ENCODE results near the gene MYMX.

MYMX gene

GRCh38 chr6:44253307-44254101 lies 36.8 kb downstream of the MYMX start:
- FAIRE-seq: no peak

GRCh38 chr6:44254191-44255104 lies 37.7 kb downstream of the MYMX start:
- FAIRE-seq: no peak

- FAIRE-seq: no peak
Observed at GRCh38 chr6:44255105-44255808, 38.5 kb downstream of the MYMX start.

- FAIRE-seq: no peak
Observed at GRCh38 chr6:44255871-44256774, 39.4 kb downstream of the MYMX start.

- no peak for FAIRE-seq
Observed at GRCh38 chr6:44256775-44257024, 40.0 kb downstream of the MYMX start.

- no peak for FAIRE-seq
Observed at GRCh38 chr6:44257025-44257752, 40.5 kb downstream of the MYMX start, which contains the start of gene SLC35B2. Gene SLC35B2 (minus strand): TSS chr6:44257528. CDS start chr6:44257410, 118 bp downstream.

- FAIRE-seq: no peak
Observed at GRCh38 chr6:44257753-44258324, 41.1 kb downstream of the MYMX start.

GRCh38 chr6:44258325-44258863 lies 41.7 kb downstream of the MYMX start:
- FAIRE-seq: no peak

GRCh38 chr6:44258921-44259320 lies 42.2 kb downstream of the MYMX start:
- FAIRE-seq: no peak

- FAIRE-seq: no peak
Observed at GRCh38 chr6:44260011-44260410, 43.3 kb downstream of the MYMX start.

GRCh38 chr6:44260451-44261297 lies 43.9 kb downstream of the MYMX start:
- no peak for FAIRE-seq

GRCh38 chr6:44261581-44261980 lies 44.9 kb downstream of the MYMX start:
- FAIRE-seq: no peak

- no peak for FAIRE-seq
Observed at GRCh38 chr6:44262467-44263353, 46.0 kb downstream of the MYMX start.

- FAIRE-seq: no peak
Observed at GRCh38 chr6:44263354-44264100, 46.8 kb downstream of the MYMX start.

GRCh38 chr6:44264154-44265006 lies 47.7 kb downstream of the MYMX start:
- no peak for FAIRE-seq

GRCh38 chr6:44265007-44265721 lies 48.4 kb downstream of the MYMX start, which contains the start of gene NFKBIE:
Gene NFKBIE (minus strand): TSS chr6:44265551. CDS start chr6:44265346, 205 bp downstream.
- FAIRE-seq: no peak

All from islet of Langerhans (tissue), 1 donor.